Glutamatergic neuron (in vitro differentiated cells): ENCODE results near the gene PLK4. TPM values are rescaled to one million over a fixed set of nuclear protein-coding genes. Genes with fewer than 3 reads are reported as not detected.

Source experiments
- DNase-seq: peaks from one replicate; pipeline ENCODE4 v3.0.0; 2022
- H3K27ac Mint-ChIP-seq: one replicate; pipeline ENCODE4 v1.8.0; 2020; ENCODE audit warnings: mild to moderate bottlenecking, mixed read lengths, inconsistent platforms; ENCODE audit not compliant: unreplicated experiment
- H3K27me3 Mint-ChIP-seq: one replicate; pipeline ENCODE4 v1.8.0; 2020; ENCODE audit warnings: mild to moderate bottlenecking, moderate library complexity, mixed read lengths, inconsistent platforms; ENCODE audit not compliant: unreplicated experiment
- H3K36me3 Mint-ChIP-seq: one replicate; pipeline ENCODE4 v1.8.0; 2020; ENCODE audit warnings: mild to moderate bottlenecking, mixed read lengths, inconsistent platforms; ENCODE audit not compliant: unreplicated experiment
- H3K4me1 Mint-ChIP-seq: one replicate; pipeline ENCODE4 v1.8.0; 2020; ENCODE audit warnings: mild to moderate bottlenecking, low read depth, mixed read lengths, inconsistent platforms; ENCODE audit not compliant: unreplicated experiment
- H3K4me3 Mint-ChIP-seq: one replicate; pipeline ENCODE4 v1.8.0; 2020; ENCODE audit warnings: mild to moderate bottlenecking, mixed read lengths, inconsistent platforms; ENCODE audit not compliant: unreplicated experiment
- H3K9me3 Mint-ChIP-seq: one replicate; pipeline ENCODE4 v1.8.0; 2020; ENCODE audit warnings: mild to moderate bottlenecking, moderate library complexity, mixed read lengths, inconsistent platforms; ENCODE audit not compliant: unreplicated experiment
- CTCF ChIP-seq: fragments of 200-600 bp; sonication (generic); IDR thresholded peaks from one replicate; pipeline ENCODE4 v1.5.0; 2021; ENCODE audit not compliant: partially characterized antibody, unreplicated experiment
- long read RNA-seq: library from polyadenylated mRNA; unstranded; transcript quantifications from one replicate; pipeline ENCODE4 v2.0.0, GENCODE V29; 2020; ENCODE audit not compliant: unreplicated experiment
- total RNA-seq: library from RNA; stranded (reverse); fragmentation: NEBNext Ultra II Directional; extraction: Animal tissue kit (Norgen Biotek cat#: 25700); gene quantifications from one replicate; pipeline ENCODE4 v1.2.1, GENCODE V29; 2021; ENCODE audit not compliant: unreplicated experiment

The PLK4 gene
- 5.6 TPM for total RNA-seq
- long read RNA-seq, partial matches to known transcripts = 0 of 2 reads
- long read RNA-seq, other reads (novel, unspliced or antisense) = 1 of 2 reads

- peak; percentile 96 for DNase-seq
- Mint-ChIP-seq H3K27me3 (peaks cover 4% of the 10 kb centered on the region), H3K27ac (peak within 1 kb of the TSS; percentile 67), H3K9me3 (peaks cover 9% of the 10 kb centered on the region), H3K36me3 (no peaks in the 10 kb centered on the region), H3K4me3 (peak within 1 kb of the TSS; percentile 99), H3K4me1 (no peaks in the 10 kb centered on the region)
- no peak for TF ChIP-seq CTCF
These were observed at the start of gene PLK4 for GRCh38 chr4:127880763-127881562. TSS of gene PLK4 (plus strand) at chr4:127880893. CDS start at chr4:127881135, 242 bp downstream.

- Mint-ChIP-seq H3K36me3 (no peaks in the 10 kb centered on the region), H3K4me3 (no peak overlapping the region), H3K27ac (no peak overlapping the region), H3K4me1 (peaks cover 2% of the 10 kb centered on the region), H3K9me3 (no peaks in the 10 kb centered on the region), H3K27me3 (no peaks in the 10 kb centered on the region)
- no peak for DNase-seq
- TF ChIP-seq CTCF = no peak
These were observed 48.1 kb upstream of the PLK4 start for GRCh38 chr4:127832585-127832984.

- Mint-ChIP-seq H3K4me3 (no peak overlapping the region), H3K9me3 (peaks cover 8% of the 10 kb centered on the region)
These were observed 36.7 kb upstream of the PLK4 start for GRCh38 chr4:127843704-127844600.

GRCh38 chr4:127844601-127845116 is 36.0 kb upstream of the PLK4 start:
- H3K4me1 Mint-ChIP-seq = no peaks in the 10 kb centered on the region
- H3K4me3 Mint-ChIP-seq = no peak overlapping the region
- no peaks in the 10 kb centered on the region for H3K27me3 Mint-ChIP-seq
- peaks cover 8% of the 10 kb centered on the region for H3K9me3 Mint-ChIP-seq
- no peak overlapping the region for H3K27ac Mint-ChIP-seq
- no peak for TF ChIP-seq CTCF
- H3K36me3 Mint-ChIP-seq = peaks cover 13% of the 10 kb centered on the region
- no peak for DNase-seq

More at GRCh38 chr4:127843704-127844600, 36.7 kb upstream of the PLK4 start:
- DNase-seq = no peak
- H3K4me1 Mint-ChIP-seq = no peaks in the 10 kb centered on the region
- peaks cover 9% of the 10 kb centered on the region for H3K36me3 Mint-ChIP-seq
- no peaks in the 10 kb centered on the region for H3K27me3 Mint-ChIP-seq
- H3K27ac Mint-ChIP-seq = no peak overlapping the region
- TF ChIP-seq CTCF = no peak
